Testis (tissue), 2 donors: ENCODE measurements around the gene MYO15A.

Experiments
- CTCF ChIP-seq, 3 experiments: fragments of 450-650 bp in 2 of 3; fragments of 200-600 bp in 1 of 3; sonication (generic) in 1 of 3; IDR thresholded peaks; one replicate each; pipeline ENCODE4 v1.5.1; 2016 to 2019; ENCODE audit warnings: antibody characterized with exemption in 3 of 3, mild to moderate bottlenecking in 2 of 3, moderate library complexity in 1 of 3
- POLR2A ChIP-seq: fragments of 450-650 bp; IDR thresholded peaks from one replicate; pipeline ENCODE4 v1.6.1; 2017; ENCODE audit warnings: antibody characterized with exemption, mild to moderate bottlenecking, moderate library complexity

GRCh38 chr17:18179196-18179595 is 70.6 kb downstream of the MYO15A start:
- TF ChIP-seq CTCF (IDR thresholded peaks at IDR 0.05) (no peak), POLR2A (no peak)
